Lower lobe of right lung (tissue), 2 donors: ENCODE data around the gene TALDO1. TPM values are rescaled to one million over a fixed set of nuclear protein-coding genes. Genes with fewer than 3 reads are reported as not detected.

ENCODE experiments used
- ATAC-seq, 2 donors: fragments of 200-7000 bp; cut with Tn5 transposase; one replicate each; pipeline ENCODE4 v1.9.1; 2020 to 2022; ENCODE audit warnings: mild to moderate bottlenecking in 2 of 2, moderate library complexity in 2 of 2
- DNase-seq: peaks from one replicate; pipeline ENCODE4 v3.0.0-alpha.2; 2020
- H3K27ac ChIP-seq: fragments of 200-600 bp; one replicate; pipeline ENCODE4 v1.8.0; 2022
- H3K27me3 ChIP-seq: fragments of 200-600 bp; one replicate; pipeline ENCODE4 v1.8.0; 2022; ENCODE audit warnings: low read depth
- H3K36me3 ChIP-seq: fragments of 200-600 bp; one replicate; pipeline ENCODE4 v1.8.0; 2022; ENCODE audit warnings: mild to moderate bottlenecking
- H3K4me1 ChIP-seq: fragments of 200-600 bp; one replicate; pipeline ENCODE4 v1.8.0; 2022
- H3K4me3 ChIP-seq: fragments of 200-600 bp; one replicate; pipeline ENCODE4 v1.8.0; 2022; ENCODE audit warnings: mild to moderate bottlenecking
- H3K9me3 ChIP-seq: fragments of 200-600 bp; one replicate; pipeline ENCODE4 v1.8.0; 2022
- intact Hi-C: fragments of 100-400 bp; cut with DNase I; formaldehyde crosslinking; loops from one replicate; pipeline ENCODE4 v1.11.0; 2022
- total RNA-seq: library from RNA; stranded (reverse); fragmentation: NEBNext Ultra II Directional; extraction: Animal tissue kit (Norgen Biotek cat#: 25700); gene quantifications from one replicate; pipeline ENCODE4 v1.2.1, GENCODE V29; 2021
- TF ChIP-seq, protein P1 (sequence below): fragments of 200-600 bp; IDR thresholded peaks from one replicate; pipeline ENCODE4 v1.8.0; 2022; ENCODE audit warnings: antibody characterized with exemption, mild to moderate bottlenecking
- donor health status: DM: no; HTN: yes; CAD: no; lungs with severe emphysema.

TALDO1 gene
- total RNA-seq, 1 donor from 2014 or later = 218 TPM

DNA sequence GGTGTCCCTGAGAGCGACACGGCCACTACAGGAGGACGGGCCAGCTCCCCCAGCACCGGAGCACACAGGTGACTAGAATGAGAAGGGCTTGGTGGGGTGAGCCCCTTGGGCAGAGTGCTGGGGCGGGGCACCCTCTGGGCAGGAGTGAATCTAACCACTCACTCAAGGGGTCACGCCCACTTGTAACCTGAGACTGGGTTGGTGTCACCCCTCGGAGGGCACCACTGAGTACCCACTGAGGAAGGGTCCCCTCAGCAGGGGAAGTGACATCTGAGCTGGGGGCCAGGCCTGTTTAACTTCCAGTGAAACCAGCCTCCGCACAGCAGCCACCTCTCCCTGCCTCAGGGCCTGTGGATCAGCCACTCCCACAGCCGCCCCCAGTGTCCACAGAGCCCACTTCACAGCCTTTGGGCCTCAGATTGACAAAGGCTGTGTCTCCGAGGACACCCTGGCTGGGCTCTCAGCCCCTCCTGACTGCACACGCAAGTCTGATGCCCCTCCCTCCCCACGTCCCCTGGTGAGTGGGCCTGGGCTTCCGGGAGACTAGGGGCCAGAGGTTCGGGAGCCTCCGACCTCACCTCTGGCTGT, 24.4 kb downstream of the TALDO1 start:
- Histone ChIP-seq H3K4me3 (no peak overlapping the region), H3K27ac (no peak overlapping the region), H3K27me3 (no peaks in the 10 kb centered on the region), H3K9me3 (no peaks in the 10 kb centered on the region), H3K4me1 (peaks cover 20% of the 10 kb centered on the region), H3K36me3 (peaks cover 52% of the 10 kb centered on the region)
- intact Hi-C loops = no loop called here
- ATAC-seq (no peak), DNase-seq (no peak)
- TF ChIP-seq, protein P1, sequence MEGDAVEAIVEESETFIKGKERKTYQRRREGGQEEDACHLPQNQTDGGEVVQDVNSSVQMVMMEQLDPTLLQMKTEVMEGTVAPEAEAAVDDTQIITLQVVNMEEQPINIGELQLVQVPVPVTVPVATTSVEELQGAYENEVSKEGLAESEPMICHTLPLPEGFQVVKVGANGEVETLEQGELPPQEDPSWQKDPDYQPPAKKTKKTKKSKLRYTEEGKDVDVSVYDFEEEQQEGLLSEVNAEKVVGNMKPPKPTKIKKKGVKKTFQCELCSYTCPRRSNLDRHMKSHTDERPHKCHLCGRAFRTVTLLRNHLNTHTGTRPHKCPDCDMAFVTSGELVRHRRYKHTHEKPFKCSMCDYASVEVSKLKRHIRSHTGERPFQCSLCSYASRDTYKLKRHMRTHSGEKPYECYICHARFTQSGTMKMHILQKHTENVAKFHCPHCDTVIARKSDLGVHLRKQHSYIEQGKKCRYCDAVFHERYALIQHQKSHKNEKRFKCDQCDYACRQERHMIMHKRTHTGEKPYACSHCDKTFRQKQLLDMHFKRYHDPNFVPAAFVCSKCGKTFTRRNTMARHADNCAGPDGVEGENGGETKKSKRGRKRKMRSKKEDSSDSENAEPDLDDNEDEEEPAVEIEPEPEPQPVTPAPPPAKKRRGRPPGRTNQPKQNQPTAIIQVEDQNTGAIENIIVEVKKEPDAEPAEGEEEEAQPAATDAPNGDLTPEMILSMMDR = no peak

DNA sequence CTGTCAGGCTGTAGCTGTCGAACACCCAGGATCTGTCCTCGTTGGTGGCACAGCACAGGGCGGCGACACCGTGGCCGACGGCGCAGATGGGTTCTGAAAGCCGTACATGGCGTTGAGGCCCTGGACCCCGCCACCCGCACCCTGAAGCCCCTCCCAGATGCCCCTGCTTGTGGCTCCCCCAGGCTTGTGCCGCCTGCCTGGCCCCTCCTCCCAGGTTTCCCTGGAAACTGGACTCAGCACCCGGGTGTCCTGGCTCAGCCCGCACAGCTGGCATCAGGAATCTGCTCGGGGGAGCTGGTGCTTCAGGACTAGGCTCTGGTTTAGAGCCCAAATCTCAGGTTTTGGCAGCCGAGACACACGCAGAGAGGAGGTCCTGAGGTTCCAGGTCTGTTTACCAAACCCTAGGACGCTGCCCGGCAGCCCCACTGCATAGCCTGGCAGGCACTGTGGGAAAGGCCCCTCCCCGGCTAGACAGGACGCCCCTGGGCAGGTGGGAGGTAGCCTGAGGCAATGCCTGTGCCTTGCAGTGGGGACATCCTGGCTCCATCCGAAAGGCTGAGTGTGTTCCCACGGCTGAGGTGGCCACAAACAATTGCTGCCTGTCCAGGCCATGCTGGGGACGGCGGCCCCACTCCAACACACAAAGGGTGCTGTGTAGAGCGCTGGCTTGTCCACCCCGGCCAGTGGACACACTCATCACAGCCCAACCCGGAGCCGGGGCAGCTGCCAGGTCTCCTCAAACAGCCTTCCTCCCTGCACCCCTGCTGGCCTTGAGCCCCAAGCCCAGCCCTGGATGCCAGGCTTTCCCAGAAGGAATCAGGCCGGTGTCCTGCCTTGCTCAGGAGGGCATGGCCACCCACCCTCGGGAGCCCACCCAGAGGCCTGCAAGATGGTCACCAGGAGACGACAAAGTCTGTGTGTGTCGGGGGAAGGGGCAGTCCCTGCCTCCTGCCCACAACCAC, 25.4 kb downstream of the TALDO1 start:
- peaks cover 20% of the 10 kb centered on the region for H3K4me1 ChIP-seq
- H3K27ac ChIP-seq = no peak overlapping the region
- ATAC-seq = no peak
- TF ChIP-seq, protein P1 = no peak
- no peak overlapping the region for H3K4me3 ChIP-seq
- H3K9me3 ChIP-seq = no peaks in the 10 kb centered on the region
- H3K36me3 ChIP-seq = peaks cover 44% of the 10 kb centered on the region
- DNase-seq = peak; percentile 44
- no peaks in the 10 kb centered on the region for H3K27me3 ChIP-seq
- intact Hi-C loops = no loop called here

DNA sequence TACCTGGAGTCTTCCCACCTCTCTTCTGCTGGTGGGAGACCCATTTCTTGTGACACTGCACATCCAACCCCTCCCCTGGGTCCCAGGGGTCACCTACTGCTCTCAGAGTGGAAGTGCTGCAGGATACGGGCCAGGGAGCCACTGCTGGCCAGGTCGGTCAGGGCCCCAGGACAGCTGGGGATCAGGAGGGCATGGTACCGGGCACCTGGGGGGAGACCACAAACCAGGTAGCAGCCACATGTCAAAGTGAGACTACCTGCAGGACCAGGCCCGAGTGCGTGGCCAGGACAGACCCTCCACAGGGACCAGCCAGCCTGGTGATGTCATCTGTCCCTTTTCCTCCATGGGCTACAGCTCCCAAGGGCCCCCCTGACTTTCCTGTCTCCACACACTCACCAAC, 26.2 kb downstream of the TALDO1 start:
- Histone ChIP-seq H3K9me3 (no peaks in the 10 kb centered on the region), H3K27ac (no peak overlapping the region), H3K36me3 (peaks cover 44% of the 10 kb centered on the region), H3K4me3 (no peak overlapping the region), H3K4me1 (peaks cover 26% of the 10 kb centered on the region), H3K27me3 (no peaks in the 10 kb centered on the region)
- DNase-seq = no peak
- no peak for ATAC-seq
- TF ChIP-seq, protein P1 = no peak
- intact Hi-C loops = no loop called here

DNA sequence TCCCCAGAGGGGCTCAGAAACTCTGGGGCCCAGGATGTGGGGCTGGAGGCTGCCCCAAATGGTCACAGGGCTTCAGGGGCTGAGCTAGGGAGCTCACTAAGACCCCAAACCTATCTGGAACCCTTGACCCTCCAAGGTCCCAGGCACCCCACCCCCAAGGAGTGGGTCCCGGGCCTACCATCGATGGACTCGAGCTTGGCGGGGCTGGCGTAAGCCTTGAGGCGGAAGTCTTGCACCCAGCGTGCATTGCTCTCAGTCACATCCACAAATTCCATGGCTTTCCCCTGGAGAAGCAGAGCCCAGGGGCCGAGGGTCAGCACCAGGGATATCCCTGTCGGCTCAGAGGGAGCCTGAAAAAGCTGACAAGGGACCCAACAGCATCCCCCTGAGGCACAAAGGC, 26.6 kb downstream of the TALDO1 start:
- TF ChIP-seq, protein P1 = no peak

DNA sequence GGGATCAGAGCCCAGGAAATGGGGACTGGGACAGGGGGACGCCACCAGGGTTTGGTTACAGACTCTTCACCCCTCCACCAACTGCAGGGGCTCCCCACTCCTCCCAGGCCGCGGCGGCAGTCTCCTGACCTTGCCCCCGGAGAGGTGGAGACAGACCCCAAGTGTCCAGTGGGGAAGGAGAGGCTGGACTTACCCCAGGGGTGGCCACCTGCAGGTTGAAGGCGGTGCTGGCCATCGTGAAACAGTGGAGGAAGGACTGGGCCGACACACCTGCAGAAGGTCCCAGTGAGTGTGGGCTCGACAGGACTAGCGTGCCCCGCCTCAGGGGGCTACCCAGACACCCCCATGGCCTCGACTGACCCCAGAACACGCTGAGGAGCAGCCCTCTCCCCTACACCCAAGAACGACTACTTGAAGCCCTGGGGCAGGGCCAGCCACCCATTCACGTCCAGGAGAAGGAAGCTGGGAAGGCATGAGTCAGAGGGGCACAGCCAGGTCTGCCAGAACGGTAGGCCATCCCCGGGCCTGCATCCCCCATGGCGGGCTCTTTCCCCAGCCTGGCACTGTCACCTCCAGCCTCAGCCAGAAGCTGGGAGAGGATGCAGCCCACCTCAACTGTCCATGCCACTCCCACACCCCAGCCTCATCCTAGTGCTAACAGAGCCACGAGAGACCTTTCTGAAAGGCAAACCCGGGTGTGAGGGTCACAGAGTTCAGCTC, 27.8 kb downstream of the TALDO1 start:
- ATAC-seq (no peak), DNase-seq (peak; percentile 41)
- H3K4me3 ChIP-seq = no peak overlapping the region
- no peaks in the 10 kb centered on the region for H3K9me3 ChIP-seq
- H3K27me3 ChIP-seq = no peaks in the 10 kb centered on the region
- H3K27ac ChIP-seq = no peak overlapping the region
- TF ChIP-seq, protein P1 = no peak
- H3K4me1 ChIP-seq = peaks cover 30% of the 10 kb centered on the region
- peaks cover 42% of the 10 kb centered on the region for H3K36me3 ChIP-seq
- intact Hi-C loops = no loop called here

More for the DNA sequence above, 26.6 kb downstream of the TALDO1 start:
- Histone ChIP-seq H3K27ac (no peak overlapping the region), H3K9me3 (no peaks in the 10 kb centered on the region), H3K36me3 (peaks cover 44% of the 10 kb centered on the region), H3K27me3 (no peaks in the 10 kb centered on the region), H3K4me3 (no peak overlapping the region), H3K4me1 (peaks cover 30% of the 10 kb centered on the region)
- intact Hi-C loops = no loop called here
- peak; percentile 39 for DNase-seq
- no peak for ATAC-seq
